ENCODE data around the gene UCN2. TPM values are rescaled to one million over a fixed set of nuclear protein-coding genes. Genes with fewer than 3 reads are reported as not detected.

UCN2 gene
- total and polyA plus RNA-seq, 2 of the 8 experiments (the other 6 are each of a cell fraction or from before 2014, with no cell fraction given): 0.14 TPM; not detected in 1

DNA sequence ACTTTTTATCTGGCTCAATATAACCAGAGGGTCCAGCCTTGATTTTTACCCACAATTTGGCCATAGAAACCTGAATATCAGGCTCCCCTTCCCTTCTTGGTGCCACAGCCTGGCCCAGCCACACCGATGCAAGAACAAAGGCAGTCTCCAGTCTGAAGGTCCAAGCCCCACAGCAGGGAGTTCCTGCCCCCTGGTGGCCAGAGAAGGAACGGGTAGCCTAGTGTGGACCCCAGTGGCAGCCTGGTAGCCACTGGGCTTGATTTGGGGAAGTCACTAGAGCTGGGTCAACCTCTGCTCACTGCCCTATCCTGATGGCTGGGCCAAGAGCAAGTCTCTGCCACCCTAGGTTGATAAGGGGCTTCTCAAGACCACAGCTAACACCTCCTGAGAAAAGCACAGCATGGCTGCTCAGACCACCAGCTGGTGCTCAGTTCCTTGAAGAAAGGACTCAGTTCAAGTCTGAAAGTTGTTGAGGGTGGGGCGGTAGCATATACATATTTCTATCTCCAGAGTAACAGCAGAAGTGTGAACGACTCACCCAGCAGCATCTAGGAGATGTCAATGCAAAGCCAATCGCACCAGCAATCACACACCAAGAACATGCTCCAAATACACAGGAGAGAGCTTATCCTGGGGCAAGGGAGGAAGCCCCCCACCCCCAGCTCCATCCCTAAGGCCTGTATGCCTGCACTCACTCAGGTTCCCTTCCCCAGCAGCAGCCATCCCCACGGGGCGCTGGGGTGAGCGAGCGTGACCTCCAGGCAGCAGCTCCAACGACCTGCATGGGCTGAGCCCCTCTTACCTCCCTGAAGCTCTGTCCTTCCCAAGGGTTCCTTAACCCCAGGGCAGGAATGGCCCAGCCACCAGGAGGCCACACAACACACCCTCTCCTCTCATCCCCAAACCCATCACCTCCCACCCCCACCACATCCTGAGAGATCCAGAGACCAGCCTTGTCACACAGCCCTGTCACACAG is 14.6 kb downstream of the UCN2 start:
- Histone ChIP-seq H4K91ac (replicated peaks; ENCODE audit: insufficient read length, low read length) (no peak overlapping the region), H2BK5ac (ENCODE audit: low read depth, low read length) (no peak overlapping the region), H3K4me1 (replicated peaks in 1 of 4; ENCODE audit: control insufficient read depth in 3 of 4, insufficient read depth in 4 of 4, low read length in 3 of 4) (peaks cover 0 to 1% (median under 1%) of the 10 kb centered on the region in 4 experiments; a peak in 3 of 7 replicates), H3K18ac (ENCODE audit: extremely low read depth, low read length) (no peak overlapping the region), H3K56ac (replicated peaks; ENCODE audit: insufficient read length, low read depth, low read length) (no peak overlapping the region), H3K9ac (replicated peaks in 1 of 4; ENCODE audit: extremely low read depth in 1 of 4, low read depth in 3 of 4, low read length in 3 of 4) (no peak overlapping the region), H4K5ac (ENCODE audit: insufficient read length, low read depth, low read length) (no peak overlapping the region), H3K79me1 (ENCODE audit: low read depth, low read length) (peaks cover 3% of the 10 kb centered on the region), H3K4me3 (ENCODE audit: extremely low read depth in 1 of 4, insufficient read depth in 2 of 4, low read depth in 3 of 4, low read length in 4 of 4) (no peak overlapping the region), H2BK120ac (replicated peaks; ENCODE audit: low read depth, low read length) (no peak overlapping the region), H2AK5ac (ENCODE audit: low read depth, low read length) (no peak overlapping the region), H3K27me3 (replicated peaks in 1 of 4; ENCODE audit: control insufficient read depth in 3 of 4, extremely low read depth in 1 of 4, insufficient read depth in 3 of 4, low read length in 3 of 4) (no peaks in the 10 kb centered on the region), H4K20me1 (replicated peaks in 1 of 2; ENCODE audit: control insufficient read depth in 1 of 2, insufficient read depth in 2 of 2, low read length in 2 of 2) (peaks cover 0 to 5% of the 10 kb centered on the region in 2 experiments), H3K79me2 (ENCODE audit: control insufficient read depth in 1 of 2, insufficient read depth in 2 of 2, low read length in 2 of 2) (peaks cover 0 to 11% of the 10 kb centered on the region in 2 experiments; a peak in 1 of 4 replicates), H3K14ac (ENCODE audit: insufficient read length) (no peak overlapping the region), H2BK12ac (ENCODE audit: low read depth, low read length) (no peak overlapping the region), H3K23ac (ENCODE audit: insufficient read length) (no peak overlapping the region), H3K9me3 (ENCODE audit: insufficient read depth in 2 of 2, low read depth in 1 of 2, low read length in 1 of 2) (no peaks in the 10 kb centered on the region), H3K4me2 (ENCODE audit: insufficient read depth in 1 of 2, low read depth in 2 of 2, low read length in 2 of 2) (no peak overlapping the region), H3K4ac (replicated peaks; ENCODE audit: insufficient read length, low read depth, low read length) (no peak overlapping the region), H3K36me3 (ENCODE audit: control insufficient read depth in 2 of 4, insufficient read depth in 4 of 4, low read length in 3 of 4) (peaks cover 2 to 18% (median 15%) of the 10 kb centered on the region in 4 experiments; a peak in 6 of 8 replicates), H3K27ac (ENCODE audit: low read depth, low read length) (peak overlapping the region; percentile 25; the same call in 1 of the 2 replicates), H2AFZ (ENCODE audit: low read length) (no peak overlapping the region), H4K8ac (ENCODE audit: extremely low read depth, insufficient read depth, low read length) (no peak overlapping the region; the same call in 1 of the 2 replicates), H2BK15ac (ENCODE audit: low read length) (no peak overlapping the region), H3K23me2 (ENCODE audit: low read depth, low read length) (no peaks in the 10 kb centered on the region), H2BK20ac (ENCODE audit: low read length) (no peak overlapping the region)
- CTCF ChIA-PET (ENCODE audit: partially characterized antibody): interaction anchor here (0.6 to 5.4 kb wide), 51 partner anchors 8 to 412 kb away, joined by 3 to 67 read pairs (median 5); partner anchors contain the start of genes ATRIP, CCDC51, SHISA5 and SLC26A6
- POLR2A ChIA-PET (ENCODE audit: partially characterized antibody): interaction anchor here (0.7 to 2.3 kb wide), 15 partner anchors 9 to 150 kb away, joined by 3 to 11 read pairs (median 4); partner anchors contain the start of genes CELSR3 and SHISA5
- peak in 2 of 3 experiments; percentile 95 to 99; a peak in 3 of 4 replicates for TF ChIP-seq CTCF (IDR thresholded peaks at IDR 0.05; ENCODE audit: control extremely low read depth in 1 of 3, insufficient read depth in 1 of 3, low read depth in 1 of 3, low read length in 3 of 3)
- TF ChIP-seq TAF1 (IDR thresholded peaks at IDR 0.05; ENCODE audit: low read depth, low read length): no peak
- TF ChIP-seq GABPA (IDR thresholded peaks at IDR 0.05; ENCODE audit: borderline replicate concordance, insufficient read depth, low read length): peak; percentile 44; the same call in 1 of the 2 replicates
- TF ChIP-seq, protein P1, sequence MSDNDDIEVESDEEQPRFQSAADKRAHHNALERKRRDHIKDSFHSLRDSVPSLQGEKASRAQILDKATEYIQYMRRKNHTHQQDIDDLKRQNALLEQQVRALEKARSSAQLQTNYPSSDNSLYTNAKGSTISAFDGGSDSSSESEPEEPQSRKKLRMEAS (IDR thresholded peaks at IDR 0.05): peak; percentile 48; the same call in 1 of the 2 replicates
- TF ChIP-seq RAD21 (IDR thresholded peaks at IDR 0.05 in 1 of 2, conservative IDR thresholded peaks at IDR 0.05 in 1 of 2; ENCODE audit: low read depth in 2 of 2, low read length in 2 of 2): peak; percentile 90 to 94
- FAIRE-seq (peak; percentile 77), DNase-seq (ENCODE audit: low read depth in 1 of 2, low spot score in 2 of 2) (peak; percentile 54 to 95)
- WGBS, 2 experiments (ENCODE audit: extremely low coverage in 1 of 2, insufficient coverage in 1 of 2, insufficient read length in 1 of 2, insufficient replicate concordance in 2 of 2, low coverage in 1 of 2, low lambda C conversion rate in 2 of 2, missing lambda C conversion rate in 1 of 2): 75% methylated on average over 10 of the region's 10 CpGs; no CpG with 5 or more reads in 1 of the 2 experiments

Data from H1 (cell line).